Mesothelial cell of epicardium (in vitro differentiated cells): ENCODE measurements around the gene BRSK2. TPM values are rescaled to one million over a fixed set of nuclear protein-coding genes. Genes with fewer than 3 reads are reported as not detected.

Experiments
- DNase-seq, 2 experiments: peaks; one replicate each; pipeline ENCODE4 v3.0.0; 2021; ENCODE audit warnings: low spot score in 2 of 2; ENCODE audit not compliant: unreplicated experiment in 2 of 2
- H3K27ac Mint-ChIP-seq: 2 replicates; pipeline ENCODE4 v1.8.0; 2021; ENCODE audit warnings: mixed read lengths
- H3K27me3 Mint-ChIP-seq: 2 replicates; pipeline ENCODE4 v1.8.0; 2021; ENCODE audit warnings: low read depth, mixed read lengths
- H3K36me3 Mint-ChIP-seq: 2 replicates; pipeline ENCODE4 v1.8.0; 2021; ENCODE audit warnings: mixed read lengths
- H3K4me1 Mint-ChIP-seq: 2 replicates; pipeline ENCODE4 v1.8.0; 2021; ENCODE audit warnings: mixed read lengths
- H3K4me3 Mint-ChIP-seq: 2 replicates; pipeline ENCODE4 v1.8.0; 2021; ENCODE audit warnings: mild to moderate bottlenecking, moderate library complexity, mixed read lengths
- H3K9me3 Mint-ChIP-seq: 2 replicates; pipeline ENCODE4 v1.8.0; 2021; ENCODE audit warnings: mixed read lengths
- total RNA-seq: library from RNA; stranded (reverse); gene quantifications from 3 replicates; pipeline ENCODE4 v1.2.1, GENCODE V29; 2021
- TF ChIP-seq, protein P1 (sequence below): fragments of 200-600 bp; sonication (generic); IDR thresholded peaks from one replicate; pipeline ENCODE4 v1.5.0; 2021; ENCODE audit warnings: antibody characterized with exemption; ENCODE audit not compliant: unreplicated experiment

BRSK2 gene
- total RNA-seq, 1 donor from 2014 or later: 4.9 TPM

DNA sequence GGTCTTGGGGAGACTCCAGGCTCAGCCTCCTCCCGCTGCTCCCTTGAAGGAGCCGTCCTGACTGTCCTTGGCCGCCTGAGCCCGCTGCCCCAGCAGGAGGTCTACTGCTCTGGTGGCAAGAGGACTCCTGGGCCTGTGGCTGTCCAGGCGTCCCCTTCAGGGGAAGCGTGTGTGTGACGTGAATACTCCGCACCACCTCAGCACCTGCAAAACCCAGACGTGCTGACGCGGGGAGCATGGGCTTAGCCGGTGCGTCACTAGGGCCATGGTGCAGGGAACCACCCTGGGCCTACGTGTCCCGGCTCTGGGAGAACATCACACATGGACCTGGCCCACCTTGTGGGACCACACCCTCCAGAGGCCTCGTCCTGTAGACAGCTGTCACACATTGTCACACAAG, 30.2 kb upstream of the BRSK2 start:
- Mint-ChIP-seq H3K9me3 (no peaks in the 10 kb centered on the region), H3K4me3 (no peak overlapping the region), H3K36me3 (no peaks in the 10 kb centered on the region), H3K27me3 (peaks cover 28% of the 10 kb centered on the region), H3K4me1 (peaks cover 5% of the 10 kb centered on the region), H3K27ac (no peak overlapping the region)
- DNase-seq: no peak
- TF ChIP-seq, protein P1, sequence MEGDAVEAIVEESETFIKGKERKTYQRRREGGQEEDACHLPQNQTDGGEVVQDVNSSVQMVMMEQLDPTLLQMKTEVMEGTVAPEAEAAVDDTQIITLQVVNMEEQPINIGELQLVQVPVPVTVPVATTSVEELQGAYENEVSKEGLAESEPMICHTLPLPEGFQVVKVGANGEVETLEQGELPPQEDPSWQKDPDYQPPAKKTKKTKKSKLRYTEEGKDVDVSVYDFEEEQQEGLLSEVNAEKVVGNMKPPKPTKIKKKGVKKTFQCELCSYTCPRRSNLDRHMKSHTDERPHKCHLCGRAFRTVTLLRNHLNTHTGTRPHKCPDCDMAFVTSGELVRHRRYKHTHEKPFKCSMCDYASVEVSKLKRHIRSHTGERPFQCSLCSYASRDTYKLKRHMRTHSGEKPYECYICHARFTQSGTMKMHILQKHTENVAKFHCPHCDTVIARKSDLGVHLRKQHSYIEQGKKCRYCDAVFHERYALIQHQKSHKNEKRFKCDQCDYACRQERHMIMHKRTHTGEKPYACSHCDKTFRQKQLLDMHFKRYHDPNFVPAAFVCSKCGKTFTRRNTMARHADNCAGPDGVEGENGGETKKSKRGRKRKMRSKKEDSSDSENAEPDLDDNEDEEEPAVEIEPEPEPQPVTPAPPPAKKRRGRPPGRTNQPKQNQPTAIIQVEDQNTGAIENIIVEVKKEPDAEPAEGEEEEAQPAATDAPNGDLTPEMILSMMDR: no peak

DNA sequence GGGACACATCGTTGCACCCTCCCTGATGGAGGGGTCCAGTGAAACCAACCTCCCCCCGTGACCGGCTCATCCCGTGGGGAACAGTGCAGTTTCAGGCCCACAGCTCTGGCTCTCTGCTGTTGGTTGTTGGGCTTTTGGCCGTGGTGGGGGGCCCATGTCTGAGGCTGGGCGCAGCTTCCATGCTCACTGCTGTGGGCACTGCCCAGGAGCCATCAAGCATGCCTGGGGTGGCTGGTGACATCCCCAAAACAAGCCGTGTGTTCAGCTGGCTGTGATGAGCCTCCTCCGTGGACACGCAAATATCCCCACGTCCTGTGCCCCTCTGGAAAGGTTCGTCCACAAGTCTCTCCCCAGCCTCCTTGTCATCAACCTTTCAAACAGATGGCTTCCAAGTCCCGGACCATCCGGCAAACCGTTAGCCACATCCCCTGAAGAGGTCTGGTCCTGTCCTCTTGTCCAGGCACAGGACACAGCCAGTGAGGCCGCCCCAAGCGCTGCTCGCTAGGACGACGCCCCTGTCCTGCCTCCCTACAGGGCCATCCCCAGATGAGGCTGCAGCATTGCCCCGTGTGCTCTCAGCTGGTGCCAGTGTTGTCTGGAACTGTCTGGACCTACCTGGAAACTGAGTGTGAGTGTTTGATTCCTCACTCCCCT, 29.4 kb upstream of the BRSK2 start:
- TF ChIP-seq, protein P1: no peak

DNA sequence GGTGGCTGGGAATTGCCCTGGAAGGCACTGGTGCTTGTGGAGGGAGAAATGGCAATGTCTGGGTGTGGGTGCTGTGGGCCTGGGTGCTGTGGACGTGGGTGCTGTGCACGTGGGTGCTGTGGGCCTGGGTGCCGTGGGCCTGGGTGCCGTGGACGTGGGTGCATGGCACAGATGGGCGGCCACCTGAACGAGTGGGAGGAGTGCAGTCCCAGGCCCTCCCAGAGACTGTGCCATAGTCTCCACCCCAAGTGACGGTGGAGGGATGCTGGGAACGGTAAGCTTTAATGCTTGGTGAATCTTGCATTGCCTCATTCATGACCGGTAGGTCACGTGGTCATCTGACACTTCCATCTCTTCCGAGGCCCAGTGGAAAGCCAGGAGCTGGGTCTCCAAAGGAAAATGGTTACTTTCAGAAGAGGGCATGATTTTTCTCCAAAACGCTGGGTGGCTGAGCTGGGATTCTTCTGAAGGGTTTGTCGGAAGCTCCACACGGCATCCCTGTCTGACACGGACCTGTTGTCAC, 28.8 kb upstream of the BRSK2 start:
- peaks cover 26% of the 10 kb centered on the region for H3K27me3 Mint-ChIP-seq
- TF ChIP-seq, protein P1: no peak
- no peaks in the 10 kb centered on the region for H3K9me3 Mint-ChIP-seq
- H3K36me3 Mint-ChIP-seq: no peaks in the 10 kb centered on the region
- no peak overlapping the region for H3K4me3 Mint-ChIP-seq
- no peak for DNase-seq
- H3K27ac Mint-ChIP-seq: no peak overlapping the region
- peaks cover 5% of the 10 kb centered on the region for H3K4me1 Mint-ChIP-seq

More for the DNA sequence above, 29.4 kb upstream of the BRSK2 start:
- no peaks in the 10 kb centered on the region for H3K36me3 Mint-ChIP-seq
- H3K9me3 Mint-ChIP-seq: no peaks in the 10 kb centered on the region
- H3K4me3 Mint-ChIP-seq: no peak overlapping the region
- peaks cover 27% of the 10 kb centered on the region for H3K27me3 Mint-ChIP-seq
- no peak overlapping the region for H3K27ac Mint-ChIP-seq
- no peak for DNase-seq
- peaks cover 5% of the 10 kb centered on the region for H3K4me1 Mint-ChIP-seq

DNA sequence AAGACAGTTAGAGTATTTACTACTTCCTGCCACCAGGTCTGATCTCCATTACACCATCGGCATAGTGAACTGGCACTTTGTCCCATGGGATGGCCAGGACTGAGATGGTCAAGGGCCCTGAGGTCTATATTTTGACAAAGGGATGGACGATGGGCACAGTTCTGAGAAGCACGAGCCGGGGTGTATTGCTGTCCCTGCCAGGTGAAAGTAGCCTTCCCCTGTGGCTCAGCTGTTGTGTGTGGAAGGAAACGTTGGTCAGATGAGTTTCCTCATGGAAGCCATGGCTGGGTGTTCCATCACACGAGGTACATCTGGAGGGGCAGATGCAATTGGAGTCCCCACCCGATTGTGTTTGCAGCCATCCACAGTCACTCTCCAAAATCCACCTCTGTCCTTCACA, 27.9 kb upstream of the BRSK2 start:
- Mint-ChIP-seq H3K27ac (no peak overlapping the region), H3K36me3 (no peaks in the 10 kb centered on the region), H3K27me3 (peaks cover 16% of the 10 kb centered on the region), H3K4me3 (no peak overlapping the region), H3K4me1 (no peaks in the 10 kb centered on the region), H3K9me3 (peaks cover 1% of the 10 kb centered on the region)
- DNase-seq: no peak
- TF ChIP-seq, protein P1: no peak

DNA sequence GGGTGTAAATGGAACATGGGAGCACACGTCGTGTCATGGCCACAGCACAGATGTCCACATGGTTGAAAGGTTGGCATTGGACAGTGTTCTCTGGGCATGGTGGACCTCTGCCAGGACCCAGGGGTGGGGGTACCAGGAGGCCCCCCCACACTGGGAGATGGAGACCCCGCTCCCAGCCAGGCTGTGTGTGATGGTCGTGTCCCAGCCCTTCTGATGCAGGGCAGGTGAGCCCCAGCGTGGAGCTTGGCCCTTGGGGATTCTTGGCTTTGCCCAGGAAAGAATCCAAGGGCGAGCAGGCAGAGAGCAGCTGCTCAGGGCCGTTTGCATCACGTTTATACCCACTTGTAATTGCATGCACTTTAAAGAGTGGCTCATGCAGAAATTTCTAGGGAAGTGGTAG, 22.0 kb upstream of the BRSK2 start:
- H3K36me3 Mint-ChIP-seq: no peaks in the 10 kb centered on the region
- no peak overlapping the region for H3K4me3 Mint-ChIP-seq
- no peaks in the 10 kb centered on the region for H3K4me1 Mint-ChIP-seq
- no peak for DNase-seq
- H3K27me3 Mint-ChIP-seq: peaks cover 7% of the 10 kb centered on the region
- H3K9me3 Mint-ChIP-seq: peaks cover 3% of the 10 kb centered on the region
- TF ChIP-seq, protein P1: no peak
- H3K27ac Mint-ChIP-seq: no peak overlapping the region
